ENCODE data around the gene MUL1.

The MUL1 gene

GRCh38 chr1:20486457-20487235 is 21.3 kb downstream of the MUL1 start:
- peak overlapping the region; percentile 60 for H3K4me3 ChIP-seq (ENCODE audit: low read length)
- H2AFZ ChIP-seq (ENCODE audit: low read depth, low read length), result peak overlapping the region; percentile 82
- peaks cover 23% of the 10 kb centered on the region for H3K4me1 ChIP-seq (ENCODE audit: insufficient read depth, low read length)
- H3K36me3 ChIP-seq (ENCODE audit: insufficient read depth, low read length), result no peaks in the 10 kb centered on the region
- no peaks in the 10 kb centered on the region for H3K9me3 ChIP-seq (ENCODE audit: low read length)
- no peaks in the 10 kb centered on the region for H3K27me3 ChIP-seq (ENCODE audit: insufficient read depth, low read length)

GRCh38 chr1:20485527-20486456 is 22.2 kb downstream of the MUL1 start, which contains the start of gene CAMK2N1:
Gene CAMK2N1 (minus strand): TSS chr1:20486210. CDS start chr1:20485379, 831 bp downstream.
- no peaks in the 10 kb centered on the region for H3K9me3 ChIP-seq (ENCODE audit: low read length)
- H3K36me3 ChIP-seq (ENCODE audit: insufficient read depth, low read length), result no peaks in the 10 kb centered on the region
- H3K27me3 ChIP-seq (ENCODE audit: insufficient read depth, low read length), result no peaks in the 10 kb centered on the region
- peak within 1 kb of the TSS; percentile 60 for H3K4me3 ChIP-seq (ENCODE audit: low read length)
- peak within 1 kb of the TSS; percentile 82 for H2AFZ ChIP-seq (ENCODE audit: low read depth, low read length)
- H3K4me1 ChIP-seq (ENCODE audit: insufficient read depth, low read length), result peaks cover 32% of the 10 kb centered on the region

GRCh38 chr1:20484519-20485462 is 23.2 kb downstream of the MUL1 start:
- peak overlapping the region; percentile 29 for H2AFZ ChIP-seq (ENCODE audit: low read depth, low read length)
- no peaks in the 10 kb centered on the region for H3K9me3 ChIP-seq (ENCODE audit: low read length)
- no peaks in the 10 kb centered on the region for H3K27me3 ChIP-seq (ENCODE audit: insufficient read depth, low read length)
- H3K4me3 ChIP-seq (ENCODE audit: low read length), result peak overlapping the region; percentile 60
- H3K36me3 ChIP-seq (ENCODE audit: insufficient read depth, low read length), result no peaks in the 10 kb centered on the region
- peaks cover 32% of the 10 kb centered on the region for H3K4me1 ChIP-seq (ENCODE audit: insufficient read depth, low read length)

GRCh38 chr1:20483833-20484518 is 24.0 kb downstream of the MUL1 start:
- Histone ChIP-seq H3K9me3 (ENCODE audit: low read length) (no peaks in the 10 kb centered on the region), H3K27me3 (ENCODE audit: insufficient read depth, low read length) (no peaks in the 10 kb centered on the region), H3K4me3 (ENCODE audit: low read length) (peak overlapping the region; percentile 60), H3K4me1 (ENCODE audit: insufficient read depth, low read length) (peaks cover 32% of the 10 kb centered on the region), H3K36me3 (ENCODE audit: insufficient read depth, low read length) (no peaks in the 10 kb centered on the region), H2AFZ (ENCODE audit: low read depth, low read length) (peak overlapping the region; percentile 29)

- no peak overlapping the region for H2AFZ ChIP-seq (ENCODE audit: low read depth, low read length)
- H3K36me3 ChIP-seq (ENCODE audit: insufficient read depth, low read length), result no peaks in the 10 kb centered on the region
- no peaks in the 10 kb centered on the region for H3K27me3 ChIP-seq (ENCODE audit: insufficient read depth, low read length)
- H3K4me3 ChIP-seq (ENCODE audit: low read length), result peak overlapping the region; percentile 60
- peaks cover 35% of the 10 kb centered on the region for H3K4me1 ChIP-seq (ENCODE audit: insufficient read depth, low read length)
- no peaks in the 10 kb centered on the region for H3K9me3 ChIP-seq (ENCODE audit: low read length)
These were observed 24.7 kb downstream of the MUL1 start for GRCh38 chr1:20483098-20483832.

GRCh38 chr1:20481643-20482498 is 26.1 kb downstream of the MUL1 start:
- Histone ChIP-seq H3K27me3 (ENCODE audit: insufficient read depth, low read length) (no peaks in the 10 kb centered on the region), H3K36me3 (ENCODE audit: insufficient read depth, low read length) (no peaks in the 10 kb centered on the region), H2AFZ (ENCODE audit: low read depth, low read length) (no peak overlapping the region), H3K4me3 (ENCODE audit: low read length) (no peak overlapping the region), H3K4me1 (ENCODE audit: insufficient read depth, low read length) (peaks cover 46% of the 10 kb centered on the region), H3K9me3 (ENCODE audit: low read length) (no peaks in the 10 kb centered on the region)

GRCh38 chr1:20480951-20481617 is 26.9 kb downstream of the MUL1 start:
- Histone ChIP-seq H3K4me3 (ENCODE audit: low read length) (no peak overlapping the region), H3K27me3 (ENCODE audit: insufficient read depth, low read length) (no peaks in the 10 kb centered on the region), H3K36me3 (ENCODE audit: insufficient read depth, low read length) (no peaks in the 10 kb centered on the region), H2AFZ (ENCODE audit: low read depth, low read length) (no peak overlapping the region), H3K9me3 (ENCODE audit: low read length) (no peaks in the 10 kb centered on the region), H3K4me1 (ENCODE audit: insufficient read depth, low read length) (peaks cover 52% of the 10 kb centered on the region)

GRCh38 chr1:20480243-20480944 is 27.6 kb downstream of the MUL1 start:
- Histone ChIP-seq H2AFZ (ENCODE audit: low read depth, low read length) (no peak overlapping the region), H3K4me1 (ENCODE audit: insufficient read depth, low read length) (peaks cover 54% of the 10 kb centered on the region), H3K27me3 (ENCODE audit: insufficient read depth, low read length) (peaks cover 2% of the 10 kb centered on the region), H3K36me3 (ENCODE audit: insufficient read depth, low read length) (no peaks in the 10 kb centered on the region), H3K9me3 (ENCODE audit: low read length) (no peaks in the 10 kb centered on the region), H3K4me3 (ENCODE audit: low read length) (no peak overlapping the region)

- Histone ChIP-seq H3K4me1 (ENCODE audit: insufficient read depth, low read length) (peaks cover 54% of the 10 kb centered on the region), H2AFZ (ENCODE audit: low read depth, low read length) (no peak overlapping the region), H3K36me3 (ENCODE audit: insufficient read depth, low read length) (no peaks in the 10 kb centered on the region), H3K27me3 (ENCODE audit: insufficient read depth, low read length) (peaks cover 2% of the 10 kb centered on the region), H3K9me3 (ENCODE audit: low read length) (no peaks in the 10 kb centered on the region), H3K4me3 (ENCODE audit: low read length) (no peak overlapping the region)
These were observed 28.1 kb downstream of the MUL1 start for GRCh38 chr1:20479840-20480239.

- Histone ChIP-seq H3K27me3 (ENCODE audit: insufficient read depth, low read length) (peaks cover 2% of the 10 kb centered on the region), H3K4me3 (ENCODE audit: low read length) (no peak overlapping the region), H3K4me1 (ENCODE audit: insufficient read depth, low read length) (peaks cover 49% of the 10 kb centered on the region), H2AFZ (ENCODE audit: low read depth, low read length) (no peak overlapping the region), H3K36me3 (ENCODE audit: insufficient read depth, low read length) (no peaks in the 10 kb centered on the region), H3K9me3 (ENCODE audit: low read length) (no peaks in the 10 kb centered on the region)
These were observed 29.8 kb downstream of the MUL1 start for GRCh38 chr1:20478057-20478635.
